Spleen (tissue), 11 donors: Measurements from ENCODE around the gene FBXW4. TPM values are rescaled to one million over a fixed set of nuclear protein-coding genes. Genes with fewer than 3 reads are reported as not detected.

ENCODE experiments used
- DNase-seq: peaks from one replicate; pipeline ENCODE4 v3.0.0-alpha.2; 2020
- H3K27ac ChIP-seq, 8 donors: fragments of 200-600 bp; sonication (generic) in 7 of 8; 1 replicate in 4 of 8; 2 replicates in 4 of 8; pipeline versions ENCODE4 v1.5.0 to v1.8.0; 2016 to 2021; ENCODE audit warnings: inconsistent platforms in 4 of 8, mild to moderate bottlenecking in 4 of 8, moderate library complexity in 1 of 8
- H3K27me3 ChIP-seq, 7 donors: fragments of 200-600 bp; sonication (generic) in 6 of 7; replicated peaks in 1 of 7; 1 replicate in 4 of 7; 2 replicates in 3 of 7; pipeline versions ENCODE4 v1.5.0 to v1.8.0; 2016 to 2021; ENCODE audit warnings: inconsistent platforms in 3 of 7, mild to moderate bottlenecking in 1 of 7
- H3K36me3 ChIP-seq, 6 donors: fragments of 200-600 bp; sonication (generic) in 5 of 6; 1 replicate in 4 of 6; 2 replicates in 2 of 6; pipeline versions ENCODE4 v1.5.0 to v1.8.0; 2016 to 2021; ENCODE audit warnings: inconsistent platforms in 2 of 6
- H3K4me1 ChIP-seq, 6 donors: fragments of 200-600 bp; sonication (generic) in 5 of 6; 1 replicate in 3 of 6; 2 replicates in 3 of 6; pipeline versions ENCODE4 v1.5.0 to v1.8.0; 2016 to 2021; ENCODE audit warnings: inconsistent platforms in 3 of 6
- H3K4me3 ChIP-seq, 8 donors: fragments of 200-600 bp; sonication (generic) in 7 of 8; 1 replicate in 4 of 8; 2 replicates in 4 of 8; pipeline versions ENCODE4 v1.5.0 to v1.8.0; 2016 to 2021; ENCODE audit warnings: inconsistent platforms in 4 of 8, mild to moderate bottlenecking in 4 of 8, moderate library complexity in 2 of 8
- H3K9me3 ChIP-seq, 8 donors: fragments of 200-600 bp; sonication (generic) in 7 of 8; 1 replicate in 4 of 8; 2 replicates in 4 of 8; pipeline versions ENCODE4 v1.5.0 to v1.8.0; 2016 to 2021; ENCODE audit warnings: inconsistent platforms in 4 of 8
- POLR2A ChIP-seq, 3 donors: fragments of 450-650 bp; IDR thresholded peaks; one replicate each; pipeline ENCODE4 v1.5.1; 2017; ENCODE audit warnings: antibody characterized with exemption in 3 of 3, mild to moderate bottlenecking in 1 of 3
- POLR2AphosphoS5 ChIP-seq, 3 donors: sonication (generic); formaldehyde crosslinking; IDR thresholded peaks; one replicate each; pipeline ENCODE4 v1.5.1; 2017; ENCODE audit warnings: antibody characterized with exemption in 3 of 3
- WGBS, 5 donors: extraction: QIAGEN DNeasy Blood & Tissue Kit in 3 of 5; methylation state at CpG; one replicate each; pipeline versions ENCODE4 v1.1.5 to v1.1.7; 2013 to 2018; 5-methylcytosine and 5-hydroxymethylcytosine counted together
- intact Hi-C: fragments of 100-400 bp; cut with DNase I; formaldehyde crosslinking; loops from one replicate; pipeline ENCODE4 v1.15.0; 2023; ENCODE audit warnings: low total_unique reads
- polyA plus RNA-seq, 3 donors: library from polyadenylated mRNA; stranded (reverse); fragments of 200-250 nt; gene quantifications; one replicate each; pipeline ENCODE4 v1.2.1, GENCODE V29; 2013
- total RNA-seq, 7 donors: library from RNA; depleted of rRNA in 3 of 7; stranded (reverse); fragments of >200 nt in 3 of 7; fragmentation: NEBNext Ultra II Directional in 4 of 7; extraction: Animal tissue kit (Norgen Biotek cat#: 25700) in 4 of 7; gene quantifications; one replicate each; pipeline versions ENCODE4 v1.1.0 to v1.2.1, GENCODE V29; 2016 to 2021
- TF ChIP-seq, protein P1 (sequence below), 11 experiments: fragments of 200-600 bp in 7 of 11; fragments of 450-650 bp in 4 of 11; sonication (generic) in 4 of 11; IDR thresholded peaks in 8 of 11; conservative IDR thresholded peaks in 3 of 11; 1 replicate in 7 of 11; 2 replicates in 4 of 11; pipeline versions ENCODE4 v1.4.0 to v1.8.0; 2016 to 2021; ENCODE audit warnings: antibody characterized with exemption in 11 of 11, inconsistent platforms in 4 of 11, mild to moderate bottlenecking in 1 of 11
- donor health status: healthy with polysubstance abuse.
- donor health status: DM: no; HTN: no; CAD: no; lungs with moderate emphysema.
- donor health status: DM: no; HTN: no; CAD: no.
- donor health status: Bipolar disorder and iron deficiency.
- donor health status: healthy.
- donor health status: DM: no; HTN: no; CAD: no.
- donor health status: DM: yes; HTN: yes; CAD: no.

Gene FBXW4
- total and polyA plus RNA-seq, 10 donors = 24.1 to 78.1 (median 54.8) TPM

GRCh38 chr10:101732096-101732495 lies 37.1 kb upstream of the FBXW4 start:
- intact Hi-C loops = no loop called here
- Histone ChIP-seq H3K27ac (no peak overlapping the region), H3K36me3 (no peaks in the 10 kb centered on the region), H3K27me3 (peaks cover 0 to 22% (median 0%) of the 10 kb centered on the region in 7 donors), H3K9me3 (no peaks in the 10 kb centered on the region), H3K4me3 (no peak overlapping the region), H3K4me1 (no peaks in the 10 kb centered on the region)
- whole genome bisulfite sequencing, 5 donors = 63 to 77% (median 64%) methylated on average over 1 of the region's 1 CpG
- DNase-seq = no peak
- TF ChIP-seq, protein P1, sequence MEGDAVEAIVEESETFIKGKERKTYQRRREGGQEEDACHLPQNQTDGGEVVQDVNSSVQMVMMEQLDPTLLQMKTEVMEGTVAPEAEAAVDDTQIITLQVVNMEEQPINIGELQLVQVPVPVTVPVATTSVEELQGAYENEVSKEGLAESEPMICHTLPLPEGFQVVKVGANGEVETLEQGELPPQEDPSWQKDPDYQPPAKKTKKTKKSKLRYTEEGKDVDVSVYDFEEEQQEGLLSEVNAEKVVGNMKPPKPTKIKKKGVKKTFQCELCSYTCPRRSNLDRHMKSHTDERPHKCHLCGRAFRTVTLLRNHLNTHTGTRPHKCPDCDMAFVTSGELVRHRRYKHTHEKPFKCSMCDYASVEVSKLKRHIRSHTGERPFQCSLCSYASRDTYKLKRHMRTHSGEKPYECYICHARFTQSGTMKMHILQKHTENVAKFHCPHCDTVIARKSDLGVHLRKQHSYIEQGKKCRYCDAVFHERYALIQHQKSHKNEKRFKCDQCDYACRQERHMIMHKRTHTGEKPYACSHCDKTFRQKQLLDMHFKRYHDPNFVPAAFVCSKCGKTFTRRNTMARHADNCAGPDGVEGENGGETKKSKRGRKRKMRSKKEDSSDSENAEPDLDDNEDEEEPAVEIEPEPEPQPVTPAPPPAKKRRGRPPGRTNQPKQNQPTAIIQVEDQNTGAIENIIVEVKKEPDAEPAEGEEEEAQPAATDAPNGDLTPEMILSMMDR (IDR thresholded peaks at IDR 0.05 in 8 of 11, conservative IDR thresholded peaks at IDR 0.05 in 3 of 11) = no peak
- no peak for TF ChIP-seq POLR2A (IDR thresholded peaks at IDR 0.05)
- TF ChIP-seq POLR2AphosphoS5 (IDR thresholded peaks at IDR 0.05) = no peak

- Histone ChIP-seq H3K4me3 (no peak overlapping the region), H3K27me3 (no peaks in the 10 kb centered on the region), H3K27ac (no peak overlapping the region), H3K36me3 (no peaks in the 10 kb centered on the region), H3K9me3 (no peaks in the 10 kb centered on the region), H3K4me1 (no peaks in the 10 kb centered on the region)
- WGBS, 5 donors = 65 to 90% (median 83%) methylated on average over 2 of the region's 2 CpGs
- intact Hi-C loops = no loop called here
- DNase-seq = no peak
- TF ChIP-seq, protein P1 (IDR thresholded peaks at IDR 0.05 in 8 of 11, conservative IDR thresholded peaks at IDR 0.05 in 3 of 11) = no peak
- no peak for TF ChIP-seq POLR2A (IDR thresholded peaks at IDR 0.05)
- TF ChIP-seq POLR2AphosphoS5 (IDR thresholded peaks at IDR 0.05) = no peak
Measured at GRCh38 chr10:101726115-101726387, 31.1 kb upstream of the FBXW4 start.

GRCh38 chr10:101725296-101726114 lies 30.5 kb upstream of the FBXW4 start:
- H3K9me3 ChIP-seq = no peaks in the 10 kb centered on the region
- TF ChIP-seq POLR2AphosphoS5 (IDR thresholded peaks at IDR 0.05) (no peak), POLR2A (IDR thresholded peaks at IDR 0.05) (no peak)
- TF ChIP-seq, protein P1 (IDR thresholded peaks at IDR 0.05 in 8 of 11, conservative IDR thresholded peaks at IDR 0.05 in 3 of 11) = no peak
- no peaks in the 10 kb centered on the region for H3K4me1 ChIP-seq
- DNase-seq = no peak
- no peak overlapping the region for H3K27ac ChIP-seq
- intact Hi-C loops = no loop called here
- no peaks in the 10 kb centered on the region for H3K27me3 ChIP-seq
- H3K4me3 ChIP-seq = no peak overlapping the region
- whole genome bisulfite sequencing, 5 donors = 74 to 87% (median 81%) methylated on average over 8 of the region's 8 CpGs
- H3K36me3 ChIP-seq = no peaks in the 10 kb centered on the region

GRCh38 chr10:101724446-101724845 lies 29.5 kb upstream of the FBXW4 start:
- WGBS, 5 donors = 77 to 90% (median 80%) methylated on average over 2 of the region's 2 CpGs
- no peak for DNase-seq
- H3K27ac ChIP-seq = no peak overlapping the region
- TF ChIP-seq POLR2AphosphoS5 (IDR thresholded peaks at IDR 0.05) = no peak
- TF ChIP-seq POLR2A (IDR thresholded peaks at IDR 0.05) = no peak
- TF ChIP-seq, protein P1 (IDR thresholded peaks at IDR 0.05 in 8 of 11, conservative IDR thresholded peaks at IDR 0.05 in 3 of 11) = no peak
- no peak overlapping the region for H3K4me3 ChIP-seq
- no peaks in the 10 kb centered on the region for H3K4me1 ChIP-seq
- no peaks in the 10 kb centered on the region for H3K9me3 ChIP-seq
- H3K36me3 ChIP-seq = no peaks in the 10 kb centered on the region
- H3K27me3 ChIP-seq = no peaks in the 10 kb centered on the region
- intact Hi-C loops = no loop called here
